HG03457 (cell line): ENCODE measurements around the gene DAD1.
A peak's percentile ranks its signal among the peaks of the same experiment; 100 is the strongest.
"Not testable (repeated sequence)": the region's sequence is repeated elsewhere in the genome, so short reads cannot be mapped to it uniquely, and the experiment has no call there.

Experiments used
- ATAC-seq: cut with Tn5 transposase; IDR thresholded peaks from one replicate; pipeline ENCODE4 v1.9.1; 2021; ENCODE audit warnings: moderate number of reproducible peaks; ENCODE audit not compliant: unreplicated experiment

The DAD1 gene

DNA sequence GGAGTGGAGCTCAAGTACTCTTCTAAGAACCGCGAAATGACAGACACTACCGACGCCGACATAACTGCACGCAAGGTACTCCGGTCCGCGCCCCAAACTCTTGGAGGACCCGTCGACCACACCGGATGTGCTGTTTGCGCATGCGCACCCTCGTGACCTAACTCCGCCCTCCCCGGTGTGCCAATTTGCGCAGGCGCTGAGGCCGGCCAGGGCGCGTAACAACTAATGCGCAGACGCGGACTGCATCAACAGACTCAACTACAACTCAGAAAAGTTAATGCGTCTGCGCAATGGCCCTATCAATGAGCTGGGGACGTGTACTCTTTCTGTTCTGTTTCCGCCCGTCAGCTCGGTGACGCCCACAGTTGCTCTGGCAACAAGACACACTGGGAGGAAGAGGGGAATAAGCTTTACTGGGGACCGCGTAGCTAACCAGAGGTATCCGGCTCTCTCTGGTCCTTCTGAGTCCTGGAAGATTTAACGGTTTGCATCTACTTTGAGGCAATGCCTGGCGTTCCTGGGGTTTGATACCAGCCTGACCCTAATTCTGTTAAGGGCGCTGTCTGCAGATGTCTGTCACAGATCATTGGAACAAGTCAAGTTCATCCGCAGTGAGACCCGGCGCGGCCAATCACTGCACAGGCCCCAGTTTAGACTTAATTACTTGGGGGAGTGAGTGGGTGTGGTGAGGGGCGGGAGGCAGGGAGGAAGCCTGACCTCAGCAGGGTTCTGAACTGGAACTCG, at the start of gene DAD1:
Gene DAD1, minus strand, starts transcription at position 129 of the 744 bp plus-strand sequence. Its CDS starts 67 bp downstream, at position 62.
- peak; percentile 79 for ATAC-seq

DNA sequence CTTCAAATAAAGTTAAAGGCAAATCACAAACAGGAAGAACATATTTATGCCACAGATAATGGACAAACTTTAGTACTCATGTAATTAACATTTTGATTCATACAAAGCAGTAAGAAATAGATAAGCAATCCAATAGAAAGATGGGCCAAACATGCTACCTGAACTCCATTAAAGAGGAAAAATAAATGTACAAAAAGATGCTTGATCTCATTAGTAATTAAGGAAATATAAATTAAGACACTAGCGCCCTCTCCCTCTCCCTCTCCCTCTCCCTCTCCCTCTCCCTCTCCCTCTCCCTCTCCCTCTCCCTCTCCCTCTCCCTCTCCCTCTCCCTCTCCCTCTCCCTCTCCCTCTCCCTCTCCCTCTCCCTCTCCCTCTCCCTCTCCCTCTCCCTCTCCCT, 47.0 kb upstream of the DAD1 start:
- ATAC-seq, result not testable (repeated sequence)

DNA sequence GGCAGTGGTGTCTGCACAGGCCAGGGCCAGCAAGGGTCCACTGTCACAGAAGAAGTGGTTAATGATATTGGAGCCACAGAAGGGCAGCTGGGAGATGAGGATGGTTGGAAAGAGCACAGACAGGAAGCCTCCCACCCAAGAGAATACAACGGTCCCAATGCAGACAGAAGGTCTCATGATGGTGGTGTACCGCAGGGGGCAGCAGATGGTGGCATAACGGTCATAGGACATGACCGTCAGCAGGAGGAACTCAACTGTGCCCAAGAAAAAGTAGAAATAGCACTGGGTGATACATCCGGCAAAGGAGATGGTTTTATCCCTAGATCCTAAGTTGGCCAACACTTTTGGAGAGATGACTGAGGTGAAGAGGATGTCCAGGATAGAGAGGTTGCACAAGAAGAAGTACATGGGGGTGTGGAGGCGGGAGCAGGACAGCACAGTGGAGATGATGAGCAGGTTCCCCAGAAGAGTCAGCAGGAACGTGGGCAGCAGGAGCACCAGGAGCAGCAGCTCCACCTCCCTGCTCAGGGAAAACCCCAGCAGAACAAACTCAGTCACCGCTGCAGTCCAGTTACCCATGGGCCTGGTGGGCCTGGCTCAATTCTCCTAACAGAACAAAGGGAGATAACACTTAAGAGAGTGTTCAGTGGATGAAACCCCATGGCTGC, 45.3 kb upstream of the DAD1 start:
- ATAC-seq, result no peak

- ATAC-seq, result no peak
Measured at GRCh38 chr14:22630486-22630885, 41.5 kb upstream of the DAD1 start.

GRCh38 chr14:22630066-22630465, 41.0 kb upstream of the DAD1 start:
- no peak for ATAC-seq

DNA sequence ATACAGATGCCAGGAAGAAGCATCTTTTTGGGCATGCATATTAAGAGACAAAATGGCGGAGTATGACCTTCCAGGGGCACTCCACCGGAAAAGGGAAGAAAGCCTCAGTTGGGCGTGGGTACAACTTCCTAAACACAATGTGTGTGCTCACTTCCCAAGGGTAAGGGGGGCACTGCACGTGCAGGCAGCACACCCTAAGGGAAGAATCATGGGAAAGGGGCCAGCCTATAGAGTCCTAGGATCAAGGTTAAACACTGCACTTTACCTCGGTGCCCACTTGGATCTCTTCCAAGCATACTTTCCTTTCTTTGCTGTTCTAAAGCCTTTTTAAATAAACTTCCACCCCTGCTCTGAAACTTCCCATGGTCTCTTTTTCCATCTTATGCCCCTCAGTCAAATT, 40.3 kb upstream of the DAD1 start:
- ATAC-seq, result no peak

GRCh38 chr14:22627506-22628263, 38.7 kb upstream of the DAD1 start:
- no peak for ATAC-seq

DNA sequence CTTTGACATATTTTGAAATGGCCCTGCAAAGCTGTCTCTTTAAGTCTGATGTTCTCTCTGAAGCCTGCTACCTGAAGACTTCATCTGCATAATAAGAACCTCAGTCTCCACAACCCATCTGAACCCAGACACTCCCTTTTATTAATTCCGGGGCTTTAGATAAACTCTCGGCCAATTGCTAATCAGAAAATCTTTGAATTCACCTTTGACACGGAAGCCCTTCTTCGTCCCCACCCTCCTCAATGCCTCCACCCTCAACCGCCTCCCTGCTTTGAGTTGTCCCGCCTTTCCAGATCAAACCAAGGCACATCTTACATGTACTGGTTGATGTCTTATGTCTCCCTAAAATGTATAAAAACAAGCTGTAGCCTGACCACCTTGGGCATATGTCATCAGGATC, 37.6 kb upstream of the DAD1 start:
- ATAC-seq, result no peak

DNA sequence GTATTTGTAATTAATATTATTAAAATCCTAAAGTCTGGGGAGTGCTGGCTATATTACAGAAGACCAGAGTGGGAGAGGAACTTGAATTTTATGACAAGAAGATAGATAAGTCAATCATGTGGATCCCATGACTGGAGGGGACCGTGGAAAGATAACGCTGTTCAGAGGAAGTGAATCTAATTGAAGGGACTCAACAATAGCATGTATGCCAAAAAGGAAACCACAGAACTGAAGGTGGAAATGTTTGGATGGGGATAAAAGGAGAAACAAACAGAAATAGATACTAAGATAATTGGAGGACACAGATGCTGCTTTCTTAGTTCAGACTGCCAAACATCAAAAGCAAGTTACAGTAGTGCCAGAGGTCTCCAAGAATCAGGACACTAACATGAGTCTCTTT, 34.0 kb upstream of the DAD1 start:
- no peak for ATAC-seq

DNA sequence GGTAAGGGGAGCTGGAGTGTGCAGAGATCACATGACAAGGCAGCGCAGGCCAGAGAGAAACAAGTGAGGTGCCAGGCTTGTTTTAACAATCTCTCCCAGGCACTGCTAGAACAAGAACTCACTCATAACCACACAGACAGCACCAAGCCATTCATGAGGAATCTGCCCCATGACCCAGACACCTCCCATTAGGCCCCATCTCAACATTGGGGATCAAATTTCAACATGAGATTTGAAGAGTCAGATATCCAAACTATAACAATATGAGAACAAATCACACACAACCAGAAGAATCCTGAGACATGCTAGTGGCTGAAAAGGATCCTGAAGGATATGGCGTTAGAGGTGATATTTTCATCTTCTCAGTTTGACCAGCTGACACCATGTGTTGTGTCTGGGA, 33.2 kb upstream of the DAD1 start:
- no peak for ATAC-seq

DNA sequence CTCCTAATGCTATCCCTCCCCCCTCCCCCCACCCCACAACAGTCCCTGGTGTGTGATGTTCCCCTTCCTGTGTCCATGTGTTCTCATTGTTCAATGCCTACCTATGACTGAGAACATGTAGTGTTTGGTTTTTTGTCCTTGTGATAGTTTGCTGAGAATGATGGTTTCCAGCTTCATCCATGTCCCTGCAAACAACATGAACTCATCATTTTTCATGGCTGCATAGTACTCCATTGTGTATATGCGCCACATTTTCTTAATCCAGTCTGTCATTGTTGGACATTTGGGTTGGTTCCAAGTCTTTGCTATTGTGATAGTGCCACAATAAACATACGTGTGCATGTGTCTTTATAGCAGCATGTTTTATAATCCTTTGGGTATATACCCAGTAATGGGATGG, 26.7 kb upstream of the DAD1 start:
- not testable (repeated sequence) for ATAC-seq

- no peak for ATAC-seq
Measured at GRCh38 chr14:22614240-22614799, 25.3 kb upstream of the DAD1 start.

DNA sequence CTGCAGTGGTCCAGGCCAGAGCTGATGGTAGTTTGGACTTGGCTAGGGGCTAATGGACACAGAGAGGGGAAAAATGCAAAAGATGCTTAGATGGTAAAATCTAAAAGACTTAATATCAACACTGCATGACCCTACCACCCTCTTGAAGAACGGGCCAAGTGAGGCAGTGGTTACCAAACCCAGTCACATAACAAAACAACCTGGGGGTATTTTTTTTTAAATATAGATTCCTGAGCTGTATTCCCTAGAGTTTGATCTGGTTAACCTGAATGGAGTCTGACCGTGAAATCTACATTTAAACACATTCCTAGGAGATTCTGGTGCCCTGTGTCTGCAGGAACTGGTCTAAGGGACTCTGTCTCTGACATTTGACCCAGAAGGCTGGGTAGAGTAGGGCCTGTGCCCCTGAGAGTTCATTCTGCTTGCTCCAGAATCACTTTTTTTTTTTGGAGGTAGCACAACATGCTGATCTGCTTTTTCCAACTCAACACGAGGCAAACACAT, 24.8 kb upstream of the DAD1 start:
- no peak for ATAC-seq

DNA sequence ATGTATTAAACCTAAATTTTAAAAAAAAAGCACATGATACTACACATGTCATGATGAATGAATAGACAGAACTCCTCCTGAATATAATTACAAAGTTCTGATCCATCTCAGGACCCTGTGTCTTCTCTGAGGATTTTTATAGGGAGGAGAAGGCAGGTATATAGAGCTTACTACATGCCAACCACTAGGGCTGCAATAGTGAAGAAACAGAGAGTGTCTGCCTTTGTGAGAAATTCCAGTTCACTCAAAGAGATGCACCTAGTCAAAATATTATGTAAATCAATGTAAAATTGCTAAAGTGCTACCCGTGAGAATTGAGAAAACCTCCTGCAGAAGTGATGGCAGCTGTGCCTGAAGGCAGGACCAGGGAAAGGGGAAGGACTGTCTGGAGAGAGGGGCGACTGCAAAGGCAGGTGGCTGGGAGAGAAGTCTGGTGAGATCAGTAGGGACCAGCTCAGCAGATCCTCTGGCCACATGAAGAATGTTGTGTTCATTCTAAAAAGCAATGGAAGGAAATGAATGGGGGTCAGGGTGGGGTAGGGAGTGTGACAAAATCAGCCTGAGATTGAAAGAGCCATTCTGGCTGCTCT, 24.2 kb upstream of the DAD1 start:
- no peak for ATAC-seq

GRCh38 chr14:22610931-22611330, 21.9 kb upstream of the DAD1 start:
- no peak for ATAC-seq

DNA sequence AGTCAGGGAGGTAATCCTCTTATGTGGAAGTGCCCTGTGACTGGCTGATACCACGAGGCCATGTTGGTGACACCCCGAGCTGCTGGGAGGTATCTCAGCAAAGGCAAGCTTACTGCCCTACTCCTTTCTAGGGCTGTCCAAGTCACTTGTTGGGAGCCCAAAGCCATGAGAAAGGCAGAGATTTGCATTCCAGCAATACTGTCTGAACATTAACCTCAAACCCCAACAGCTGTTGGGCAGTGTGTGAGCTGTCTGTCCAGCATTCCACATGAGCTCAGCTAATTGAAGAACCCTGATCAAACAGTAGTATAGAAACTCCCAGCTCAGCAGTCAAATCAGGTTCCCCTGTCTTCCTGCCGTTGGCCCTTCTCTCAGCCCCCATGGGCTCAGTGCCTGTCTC, 18.3 kb upstream of the DAD1 start:
- no peak for ATAC-seq

DNA sequence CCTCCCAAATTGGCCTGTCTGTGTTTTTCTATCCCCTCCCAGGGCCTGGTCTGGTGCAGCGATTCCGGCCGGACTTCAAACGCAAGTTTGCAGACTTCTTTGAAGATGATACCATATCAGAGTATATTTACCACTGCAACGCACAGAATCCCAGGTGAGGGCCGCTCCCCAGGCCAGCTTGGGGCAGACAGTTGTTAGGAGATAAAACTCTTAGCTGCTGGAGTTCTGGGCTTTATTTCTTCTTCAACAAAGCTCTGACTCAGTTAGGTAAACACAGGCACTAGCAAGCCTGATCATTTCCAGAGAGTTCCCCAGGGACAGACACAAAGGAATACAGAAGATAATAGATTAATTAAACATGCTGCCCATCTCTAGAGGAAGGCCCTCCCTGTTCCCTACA, 17.4 kb upstream of the DAD1 start:
- no peak for ATAC-seq

GRCh38 chr14:22602862-22603261, 13.8 kb upstream of the DAD1 start:
- ATAC-seq, result no peak

- ATAC-seq, result no peak
Measured at GRCh38 chr14:22601996-22602395, 13.0 kb upstream of the DAD1 start.

DNA sequence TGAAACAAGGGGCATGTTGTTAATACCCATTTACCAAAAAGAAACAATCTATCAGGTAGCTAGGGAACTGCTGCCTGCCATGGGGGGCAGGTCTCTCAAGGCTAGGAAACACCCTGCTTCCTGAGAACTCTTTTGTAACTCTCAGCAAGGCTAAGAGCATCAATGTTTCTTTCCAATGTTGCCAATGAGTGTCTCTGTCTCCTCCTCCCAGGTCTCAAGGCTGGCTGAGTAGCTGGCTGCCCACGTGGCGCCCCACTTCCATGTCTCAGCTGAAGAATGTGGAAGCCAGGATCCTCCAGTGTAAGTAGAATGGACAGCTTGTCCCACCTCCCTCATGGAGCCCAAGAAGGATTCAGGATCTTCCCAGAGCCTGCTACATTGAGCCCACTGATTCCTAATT, 12.4 kb upstream of the DAD1 start:
- ATAC-seq, result no peak

GRCh38 chr14:22600027-22600426, 11.0 kb upstream of the DAD1 start:
- ATAC-seq, result no peak
